SH-SY5Y (cell line): ENCODE results near the gene RPS6KA4.

ENCODE experiments used
- GATA2 ChIP-seq: IDR thresholded peaks from 2 replicates; pipeline ENCODE4 v1.6.1; 2011; ENCODE audit warnings: mild to moderate bottlenecking, low read depth, low read length
- GATA3 ChIP-seq: IDR thresholded peaks from 2 replicates; pipeline ENCODE4 v1.6.1; 2011; ENCODE audit warnings: low read depth, mild to moderate bottlenecking, low read length, moderate library complexity

DNA sequence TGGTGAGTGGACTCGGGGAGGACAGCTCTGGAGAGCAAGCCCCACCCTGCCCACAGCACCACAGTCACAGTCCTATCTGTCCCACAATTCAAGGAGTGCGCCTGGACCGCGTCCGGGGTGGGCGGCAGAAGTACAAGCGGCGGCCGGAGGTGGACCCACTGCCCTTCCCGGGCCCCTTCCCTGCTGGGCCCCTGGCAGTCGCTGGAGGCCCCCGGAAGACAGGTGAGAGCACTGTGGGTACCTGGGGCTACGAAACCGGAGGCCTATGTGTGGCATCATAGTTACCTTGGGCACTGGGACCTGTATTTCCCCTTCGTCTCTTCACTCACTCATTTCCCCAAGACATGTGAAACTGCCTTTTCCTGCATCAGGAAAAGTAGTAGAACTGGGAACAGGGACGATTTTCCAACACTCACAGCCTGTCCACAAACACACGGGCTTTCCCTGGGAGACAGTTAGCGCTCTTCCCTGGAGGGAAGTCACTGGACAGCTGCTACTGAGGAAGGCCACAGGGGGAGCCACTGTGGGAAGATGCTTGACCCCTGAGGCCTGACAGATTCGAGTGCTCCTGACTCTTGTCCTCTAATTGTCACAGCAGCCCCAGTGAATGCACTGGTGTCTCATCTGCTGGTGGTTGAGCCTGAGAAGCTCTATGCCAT lies 44.7 kb upstream of the RPS6KA4 start:
- TF ChIP-seq GATA2 (no peak), GATA3 (no peak)
